Jurkat, Clone E6-1 (cell line): ENCODE data around the gene THRB. TPM values are rescaled to one million over a fixed set of nuclear protein-coding genes. Genes with fewer than 3 reads are reported as not detected.

Experiments
- DNase-seq: peaks from one replicate; pipeline ENCODE4 v3.0.0-alpha.2; 2011; ENCODE audit warnings: low read depth, low spot score
- H3K4me3 ChIP-seq: 2 replicates; pipeline ENCODE4 v1.5.1; 2011; ENCODE audit warnings: mild to moderate bottlenecking, low read length, control low read depth, moderate library complexity
- polyA plus RNA-seq: library from polyadenylated mRNA; unstranded; fragments of >200 nt; gene quantifications from one replicate; pipeline ENCODE4 v1.2.1, GENCODE V29; 2012; ENCODE audit warnings: missing spikeins; ENCODE audit not compliant: insufficient read length, insufficient read depth

THRB gene
- polyA plus RNA-seq, result not detected

- DNase-seq, result no peak
- no peak within 1 kb of the TSS for H3K4me3 ChIP-seq
Measured at GRCh38 chr3:24494618-24495325, at the start of gene THRB. TSS of gene THRB (minus strand) at chr3:24494850.

- H3K4me3 ChIP-seq, result no peak overlapping the region
- DNase-seq, result no peak
Measured at GRCh38 chr3:24541935-24542334, 47.3 kb upstream of the THRB start.

GRCh38 chr3:24540821-24541220 is 46.2 kb upstream of the THRB start:
- DNase-seq, result no peak
- no peak overlapping the region for H3K4me3 ChIP-seq

- DNase-seq, result no peak
- H3K4me3 ChIP-seq, result no peak overlapping the region
Measured at GRCh38 chr3:24539699-24540098, 45.0 kb upstream of the THRB start.

GRCh38 chr3:24538891-24539290 is 44.2 kb upstream of the THRB start:
- DNase-seq, result no peak
- H3K4me3 ChIP-seq, result no peak overlapping the region

GRCh38 chr3:24533561-24534193 is 39.0 kb upstream of the THRB start:
- no peak for DNase-seq
- no peak overlapping the region for H3K4me3 ChIP-seq

GRCh38 chr3:24530471-24530870 is 35.8 kb upstream of the THRB start:
- H3K4me3 ChIP-seq, result no peak overlapping the region
- DNase-seq, result no peak

- DNase-seq, result no peak
- H3K4me3 ChIP-seq, result no peak overlapping the region
Measured at GRCh38 chr3:24529210-24529609, 34.6 kb upstream of the THRB start.

GRCh38 chr3:24526640-24527212 is 32.1 kb upstream of the THRB start:
- H3K4me3 ChIP-seq, result no peak overlapping the region
- no peak for DNase-seq

- no peak for DNase-seq
- H3K4me3 ChIP-seq, result no peak overlapping the region
Measured at GRCh38 chr3:24525557-24525956, 30.9 kb upstream of the THRB start.

- DNase-seq, result no peak
- H3K4me3 ChIP-seq, result no peak overlapping the region
Measured at GRCh38 chr3:24525022-24525421, 30.4 kb upstream of the THRB start.

GRCh38 chr3:24523988-24524727 is 29.5 kb upstream of the THRB start:
- no peak overlapping the region for H3K4me3 ChIP-seq
- DNase-seq, result no peak

- no peak overlapping the region for H3K4me3 ChIP-seq
- DNase-seq, result no peak
Measured at GRCh38 chr3:24523215-24523614, 28.6 kb upstream of the THRB start.

- H3K4me3 ChIP-seq, result no peak overlapping the region
- DNase-seq, result no peak
Measured at GRCh38 chr3:24522146-24522579, 27.5 kb upstream of the THRB start.

GRCh38 chr3:24521420-24522145 is 26.9 kb upstream of the THRB start:
- DNase-seq, result no peak
- no peak overlapping the region for H3K4me3 ChIP-seq

- no peak for DNase-seq
- H3K4me3 ChIP-seq, result no peak overlapping the region
Measured at GRCh38 chr3:24520976-24521419, 26.3 kb upstream of the THRB start.

GRCh38 chr3:24520101-24520495 is 25.4 kb upstream of the THRB start:
- H3K4me3 ChIP-seq, result no peak overlapping the region
- DNase-seq, result no peak

- no peak for DNase-seq
- H3K4me3 ChIP-seq, result no peak overlapping the region
Measured at GRCh38 chr3:24519368-24520100, 24.9 kb upstream of the THRB start.

- no peak for DNase-seq
- no peak overlapping the region for H3K4me3 ChIP-seq
Measured at GRCh38 chr3:24518990-24519367, 24.3 kb upstream of the THRB start.
